MM.1S (cell line): Measurements from ENCODE around the gene NACA2.
"Not testable (repeated sequence)": the region's sequence is repeated elsewhere in the genome, so short reads cannot be mapped to it uniquely, and the experiment has no call there.

ENCODE experiments used
- DNase-seq: peaks from one replicate; pipeline ENCODE4 v3.0.0-alpha.2; 2015
- H2AFZ ChIP-seq: fragments of 300-600 bp; sonication (generic); 2 replicates; pipeline ENCODE4 v1.6.0; 2016; ENCODE audit warnings: antibody characterized with exemption, low read length
- H3F3A ChIP-seq: fragments of 300-600 bp; sonication (generic); 2 replicates; pipeline ENCODE4 v1.6.1; 2016; ENCODE audit warnings: mild to moderate bottlenecking, antibody characterized with exemption, low read length, moderate library complexity, mixed read lengths; ENCODE audit not compliant: insufficient read depth
- H3K27ac ChIP-seq: fragments of 300-600 bp; sonication (generic); 2 replicates; pipeline ENCODE4 v1.5.1; 2016; ENCODE audit warnings: mild to moderate bottlenecking, low read length
- H3K27me3 ChIP-seq: fragments of 300-600 bp; sonication (generic); replicated peaks from 2 replicates; pipeline ENCODE4 v1.6.0; 2016; ENCODE audit warnings: low read length; ENCODE audit not compliant: insufficient read depth
- H3K36me3 ChIP-seq: fragments of 300-600 bp; sonication (generic); replicated peaks from 2 replicates; pipeline ENCODE4 v1.6.1; 2016; ENCODE audit warnings: mild to moderate bottlenecking, low read length, mixed read lengths; ENCODE audit not compliant: insufficient read depth
- H3K4me1 ChIP-seq: fragments of 300-600 bp; sonication (generic); 2 replicates; pipeline ENCODE4 v1.6.1; 2016; ENCODE audit warnings: low read length, mixed read lengths
- H3K4me2 ChIP-seq: fragments of 300-600 bp; sonication (generic); 2 replicates; pipeline ENCODE4 v1.6.0; 2016; ENCODE audit warnings: low read depth, low read length
- H3K4me3 ChIP-seq: fragments of 300-600 bp; sonication (generic); 2 replicates; pipeline ENCODE4 v1.5.1; 2016; ENCODE audit warnings: low read length, mixed read lengths
- H3K79me2 ChIP-seq: fragments of 300-600 bp; sonication (generic); 2 replicates; pipeline ENCODE4 v1.6.1; 2016; ENCODE audit warnings: mixed run types, low read length, mixed read lengths
- H3K9ac ChIP-seq: fragments of 300-600 bp; sonication (generic); 2 replicates; pipeline ENCODE4 v1.6.1; 2016; ENCODE audit warnings: low read length, mixed read lengths
- H3K9me2 ChIP-seq: fragments of 300-600 bp; sonication (generic); replicated peaks from 2 replicates; pipeline ENCODE4 v1.6.1; 2016; ENCODE audit warnings: mild to moderate bottlenecking, low read length, mixed read lengths; ENCODE audit not compliant: insufficient read depth
- H3K9me3 ChIP-seq: fragments of 300-600 bp; sonication (generic); replicated peaks from 2 replicates; pipeline ENCODE4 v1.6.1; 2016; ENCODE audit warnings: mild to moderate bottlenecking, low read length, mixed read lengths; ENCODE audit not compliant: insufficient read depth
- H4K20me1 ChIP-seq: fragments of 300-600 bp; sonication (generic); 2 replicates; pipeline ENCODE4 v1.6.1; 2016; ENCODE audit warnings: mild to moderate bottlenecking, low read length, moderate library complexity, mixed read lengths; ENCODE audit not compliant: insufficient read depth
- CTCF ChIP-seq: fragments of 300-600 bp; sonication (generic); IDR thresholded peaks from 2 replicates; pipeline ENCODE4 v1.5.1; 2016; ENCODE audit warnings: antibody characterized with exemption, low read length, mixed read lengths
- EZH2 ChIP-seq: fragments of 300-600 bp; sonication (generic); optimal IDR thresholded peaks from 2 replicates; pipeline ENCODE3; 2017; ENCODE audit warnings: low read depth, mild to moderate bottlenecking, antibody characterized with exemption, low read length, mixed read lengths
- EZH2phosphoT487 ChIP-seq: fragments of 300-600 bp; sonication (generic); IDR thresholded peaks from 2 replicates; pipeline ENCODE4 v1.6.1; 2018; ENCODE audit warnings: antibody characterized with exemption, low read length

NACA2 gene

DNA sequence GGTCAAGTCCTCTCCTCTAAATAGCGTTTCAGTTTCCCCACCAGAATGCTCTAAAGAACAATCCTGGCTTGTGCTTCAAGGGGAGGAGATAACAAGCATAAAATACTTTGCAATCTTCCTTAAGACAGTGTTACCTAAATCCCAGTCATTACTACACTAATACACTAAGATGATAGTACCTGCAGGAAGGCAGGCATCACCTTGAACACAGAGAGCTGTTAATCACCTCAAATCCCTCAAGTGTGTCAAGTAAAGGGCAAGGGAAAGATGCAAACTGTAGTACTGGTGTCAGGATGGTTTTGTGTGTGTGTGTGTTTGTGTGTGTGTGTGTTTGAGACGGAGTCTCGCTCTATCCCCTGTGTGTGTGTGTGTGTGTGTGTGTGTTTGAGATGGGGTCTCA lies 36.8 kb downstream of the NACA2 start:
- Histone ChIP-seq H3F3A (no peaks in the 10 kb centered on the region), H2AFZ (no peak overlapping the region), H3K36me3 (no peaks in the 10 kb centered on the region), H4K20me1 (no peaks in the 10 kb centered on the region), H3K4me1 (no peaks in the 10 kb centered on the region), H3K9ac (no peak overlapping the region), H3K4me2 (no peak overlapping the region), H3K79me2 (no peaks in the 10 kb centered on the region), H3K27ac (no peak overlapping the region), H3K9me2 (no peaks in the 10 kb centered on the region), H3K9me3 (no peaks in the 10 kb centered on the region), H3K27me3 (no peaks in the 10 kb centered on the region), H3K4me3 (no peak overlapping the region)
- peak; percentile 19 for DNase-seq
- TF ChIP-seq EZH2phosphoT487, result no peak
- TF ChIP-seq CTCF, result no peak
- no peak for TF ChIP-seq EZH2

GRCh38 chr17:61552560-61552959 lies 38.5 kb downstream of the NACA2 start:
- H3K27me3 ChIP-seq, H3K79me2 ChIP-seq, H3F3A ChIP-seq, H2AFZ ChIP-seq, H3K36me3 ChIP-seq, H3K9me3 ChIP-seq, H3K4me2 ChIP-seq, H3K4me1 ChIP-seq, DNase-seq, H3K4me3 ChIP-seq, H4K20me1 ChIP-seq, H3K9me2 ChIP-seq, H3K9ac ChIP-seq, H3K27ac ChIP-seq: not testable (repeated sequence)

DNA sequence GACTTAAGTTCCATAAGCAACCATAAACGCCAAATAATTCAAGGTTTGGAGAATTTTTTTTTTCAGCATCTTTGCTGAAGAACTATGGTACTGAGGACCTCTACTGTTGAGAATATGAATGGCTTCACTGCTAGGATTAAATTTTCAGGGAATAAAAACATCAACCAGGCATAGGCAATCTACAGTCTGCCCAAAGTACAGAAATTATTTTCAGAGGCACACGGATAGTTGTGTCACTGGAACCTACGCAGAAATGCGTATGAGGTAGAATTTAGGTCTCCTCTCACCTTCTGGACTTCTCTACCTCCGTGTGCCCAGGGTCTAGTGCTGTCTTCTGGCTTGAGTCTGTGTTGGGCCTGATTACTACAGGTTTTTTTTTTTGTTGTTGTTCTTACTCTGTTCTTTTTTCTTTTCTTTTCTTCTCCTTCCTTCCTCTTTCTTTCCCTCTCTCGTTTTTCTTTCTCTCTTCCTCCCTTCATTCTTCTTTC lies 39.7 kb downstream of the NACA2 start:
- DNase-seq, result peak; percentile 30
- H4K20me1 ChIP-seq, result no peaks in the 10 kb centered on the region
- no peaks in the 10 kb centered on the region for H3K4me1 ChIP-seq
- no peaks in the 10 kb centered on the region for H3K27me3 ChIP-seq
- TF ChIP-seq CTCF, result peak; percentile 67
- TF ChIP-seq EZH2, result no peak
- H2AFZ ChIP-seq, result 0 out of 2 replicates have a peak overlapping the region, but pooled peaks have one; percentile 14
- no peaks in the 10 kb centered on the region for H3K9me3 ChIP-seq
- no peaks in the 10 kb centered on the region for H3K79me2 ChIP-seq
- H3K9ac ChIP-seq, result no peak overlapping the region
- H3K27ac ChIP-seq, result no peak overlapping the region
- no peak overlapping the region for H3K4me2 ChIP-seq
- no peaks in the 10 kb centered on the region for H3F3A ChIP-seq
- H3K36me3 ChIP-seq, result no peaks in the 10 kb centered on the region
- H3K9me2 ChIP-seq, result no peaks in the 10 kb centered on the region
- no peak overlapping the region for H3K4me3 ChIP-seq

- Histone ChIP-seq H2AFZ (no peak overlapping the region), H3K36me3 (no peaks in the 10 kb centered on the region), H3K27ac (no peak overlapping the region), H3K4me2 (no peak overlapping the region), H3K4me3 (no peak overlapping the region), H3K9me2 (no peaks in the 10 kb centered on the region), H3K79me2 (no peaks in the 10 kb centered on the region), H4K20me1 (no peaks in the 10 kb centered on the region), H3F3A (no peaks in the 10 kb centered on the region), H3K27me3 (no peaks in the 10 kb centered on the region), H3K4me1 (no peaks in the 10 kb centered on the region), H3K9ac (no peak overlapping the region), H3K9me3 (no peaks in the 10 kb centered on the region)
- TF ChIP-seq EZH2phosphoT487 (no peak), CTCF (no peak), EZH2 (no peak)
- DNase-seq, result no peak
Measured at GRCh38 chr17:61547113-61547512, 43.9 kb downstream of the NACA2 start.
